GM19239 (cell line): ENCODE measurements around the gene SERGEF.

Source experiments
- DNase-seq: peaks from one replicate; pipeline ENCODE4 v3.0.0; 2011; ENCODE audit warnings: low spot score; ENCODE audit not compliant: insufficient read length
- FAIRE-seq: peaks from 2 replicates; lab custom pipeline; 2011; peaks lifted over from hg19 to GRCh38; lab: Jason Lieb, UNC

Gene SERGEF

GRCh38 chr11:18012906-18013781, at the start of gene SERGEF:
Gene SERGEF (minus strand): TSS chr11:18013047. CDS start chr11:18013010, 37 bp downstream.
- FAIRE-seq: peak; percentile 79

GRCh38 chr11:18061351-18061750, 48.5 kb upstream of the SERGEF start:
- FAIRE-seq: no peak
- DNase-seq: no peak

More at GRCh38 chr11:18012906-18013781, at the start of gene SERGEF:
- peak; percentile 87 for DNase-seq

- DNase-seq (no peak), FAIRE-seq (no peak)
Observed at GRCh38 chr11:18056561-18057181, 43.8 kb upstream of the SERGEF start.

GRCh38 chr11:18054511-18055103, 41.8 kb upstream of the SERGEF start:
- FAIRE-seq (no peak), DNase-seq (no peak)

- DNase-seq (no peak), FAIRE-seq (no peak)
Observed at GRCh38 chr11:18050848-18051247, 38.0 kb upstream of the SERGEF start.

GRCh38 chr11:18046116-18046777, 33.4 kb upstream of the SERGEF start, which contains the start of gene TPH1:
Gene TPH1 (minus strand): TSS chr11:18046269. CDS start chr11:18040762, 5,507 bp downstream.
- FAIRE-seq (no peak), DNase-seq (no peak)

- DNase-seq (no peak), FAIRE-seq (no peak)
Observed at GRCh38 chr11:18036456-18036855, 23.6 kb upstream of the SERGEF start.

- FAIRE-seq (no peak), DNase-seq (no peak)
Observed at GRCh38 chr11:18027475-18027874, 14.6 kb upstream of the SERGEF start.

- no peak for DNase-seq
- no peak for FAIRE-seq
Observed at GRCh38 chr11:18022419-18022818, 9.6 kb upstream of the SERGEF start.

GRCh38 chr11:18019650-18020049, 6.8 kb upstream of the SERGEF start:
- DNase-seq (no peak), FAIRE-seq (no peak)

- DNase-seq (no peak), FAIRE-seq (no peak)
Observed at GRCh38 chr11:18016789-18017188, 3.9 kb upstream of the SERGEF start.

GRCh38 chr11:18014876-18015275, 2.0 kb upstream of the SERGEF start:
- FAIRE-seq: no peak
- no peak for DNase-seq

- FAIRE-seq (peak; percentile 75), DNase-seq (no peak)
Observed at GRCh38 chr11:18013790-18014507, 1.1 kb upstream of the SERGEF start.

- no peak for FAIRE-seq
- no peak for DNase-seq
Observed at GRCh38 chr11:18012122-18012905, 533 bp downstream of the SERGEF start.

- FAIRE-seq (no peak), DNase-seq (no peak)
Observed at GRCh38 chr11:18011633-18012032, 1.2 kb downstream of the SERGEF start.

GRCh38 chr11:18010977-18011586, 1.8 kb downstream of the SERGEF start:
- DNase-seq: no peak
- no peak for FAIRE-seq

GRCh38 chr11:18010121-18010670, 2.7 kb downstream of the SERGEF start:
- DNase-seq (no peak), FAIRE-seq (no peak)

- FAIRE-seq (no peak), DNase-seq (no peak)
Observed at GRCh38 chr11:18005376-18006129, 7.3 kb downstream of the SERGEF start.
